IPS-15b (cell line): Measurements from ENCODE around the gene KDM2B.
A peak's percentile ranks its signal among the peaks of the same experiment; 100 is the strongest.

Source experiments
- H3K27me3 ChIP-seq: one replicate; pipeline ENCODE4 v1.6.1; 2013; ENCODE audit warnings: low read length; ENCODE audit not compliant: control insufficient read depth, insufficient read depth
- H3K36me3 ChIP-seq: one replicate; pipeline ENCODE4 v1.6.1; 2013; ENCODE audit warnings: low read length; ENCODE audit not compliant: control insufficient read depth, insufficient read depth
- H3K4me1 ChIP-seq: one replicate; pipeline ENCODE4 v1.6.1; 2013; ENCODE audit warnings: mild to moderate bottlenecking, low read length; ENCODE audit not compliant: control insufficient read depth, insufficient read depth
- H3K4me3 ChIP-seq: one replicate; pipeline ENCODE4 v1.5.1; 2013; ENCODE audit warnings: low read depth, low read length
- H3K9ac ChIP-seq: one replicate; pipeline ENCODE4 v1.6.1; 2013; ENCODE audit warnings: low read depth, mild to moderate bottlenecking, low read length
- H3K9me3 ChIP-seq: one replicate; pipeline ENCODE4 v1.6.1; 2013; ENCODE audit warnings: mild to moderate bottlenecking, low read length; ENCODE audit not compliant: control insufficient read depth, insufficient read depth

Gene KDM2B

GRCh38 chr12:121456551-121456950 is 124.3 kb downstream of the KDM2B start:
- H3K4me1 ChIP-seq: no peaks in the 10 kb centered on the region
- peaks cover 14% of the 10 kb centered on the region for H3K36me3 ChIP-seq
- H3K9ac ChIP-seq: no peak overlapping the region
- H3K4me3 ChIP-seq: no peak overlapping the region
- no peaks in the 10 kb centered on the region for H3K27me3 ChIP-seq
- H3K9me3 ChIP-seq: no peaks in the 10 kb centered on the region

- peaks cover 16% of the 10 kb centered on the region for H3K36me3 ChIP-seq
Measured at GRCh38 chr12:121455766-121456420, 124.9 kb downstream of the KDM2B start.

GRCh38 chr12:121454921-121455320 is 125.9 kb downstream of the KDM2B start:
- H3K4me1 ChIP-seq: no peaks in the 10 kb centered on the region
- no peak overlapping the region for H3K9ac ChIP-seq
- peaks cover 16% of the 10 kb centered on the region for H3K36me3 ChIP-seq
- no peak overlapping the region for H3K4me3 ChIP-seq
- no peaks in the 10 kb centered on the region for H3K9me3 ChIP-seq
- H3K27me3 ChIP-seq: no peaks in the 10 kb centered on the region

More at GRCh38 chr12:121455766-121456420, 124.9 kb downstream of the KDM2B start:
- Histone ChIP-seq H3K9me3 (no peaks in the 10 kb centered on the region), H3K4me1 (no peaks in the 10 kb centered on the region), H3K4me3 (no peak overlapping the region), H3K9ac (no peak overlapping the region), H3K27me3 (no peaks in the 10 kb centered on the region)

GRCh38 chr12:121453629-121454028 is 127.2 kb downstream of the KDM2B start:
- H3K4me1 ChIP-seq: no peaks in the 10 kb centered on the region
- peaks cover 23% of the 10 kb centered on the region for H3K36me3 ChIP-seq
- H3K9ac ChIP-seq: no peak overlapping the region
- H3K27me3 ChIP-seq: no peaks in the 10 kb centered on the region
- H3K4me3 ChIP-seq: no peak overlapping the region
- no peaks in the 10 kb centered on the region for H3K9me3 ChIP-seq

GRCh38 chr12:121452985-121453360 is 127.8 kb downstream of the KDM2B start:
- H3K9me3 ChIP-seq: no peaks in the 10 kb centered on the region

GRCh38 chr12:121452340-121452984 is 128.4 kb downstream of the KDM2B start:
- no peaks in the 10 kb centered on the region for H3K27me3 ChIP-seq
- H3K4me1 ChIP-seq: no peaks in the 10 kb centered on the region
- H3K9ac ChIP-seq: peak overlapping the region; percentile 12
- H3K9me3 ChIP-seq: no peaks in the 10 kb centered on the region
- H3K4me3 ChIP-seq: no peak overlapping the region
- H3K36me3 ChIP-seq: peaks cover 23% of the 10 kb centered on the region

More at GRCh38 chr12:121452985-121453360, 127.8 kb downstream of the KDM2B start:
- H3K36me3 ChIP-seq: peaks cover 23% of the 10 kb centered on the region
- H3K27me3 ChIP-seq: no peaks in the 10 kb centered on the region
- H3K4me1 ChIP-seq: no peaks in the 10 kb centered on the region
- H3K9ac ChIP-seq: no peak overlapping the region
- H3K4me3 ChIP-seq: no peak overlapping the region

GRCh38 chr12:121451961-121452339 is 128.9 kb downstream of the KDM2B start:
- Histone ChIP-seq H3K4me3 (no peak overlapping the region), H3K27me3 (no peaks in the 10 kb centered on the region), H3K36me3 (peaks cover 23% of the 10 kb centered on the region), H3K9ac (peak overlapping the region; percentile 12), H3K9me3 (no peaks in the 10 kb centered on the region), H3K4me1 (no peaks in the 10 kb centered on the region)

GRCh38 chr12:121448771-121449315 is 132.0 kb downstream of the KDM2B start:
- Histone ChIP-seq H3K36me3 (peaks cover 30% of the 10 kb centered on the region), H3K4me3 (no peak overlapping the region), H3K27me3 (no peaks in the 10 kb centered on the region), H3K4me1 (no peaks in the 10 kb centered on the region), H3K9me3 (no peaks in the 10 kb centered on the region), H3K9ac (no peak overlapping the region)

GRCh38 chr12:121446750-121447149 is 134.1 kb downstream of the KDM2B start:
- Histone ChIP-seq H3K9ac (no peak overlapping the region), H3K4me1 (no peaks in the 10 kb centered on the region), H3K36me3 (peaks cover 32% of the 10 kb centered on the region)

GRCh38 chr12:121444842-121445202 is 136.0 kb downstream of the KDM2B start:
- Histone ChIP-seq H3K27me3 (no peaks in the 10 kb centered on the region), H3K9ac (no peak overlapping the region), H3K9me3 (no peaks in the 10 kb centered on the region), H3K36me3 (peaks cover 48% of the 10 kb centered on the region), H3K4me1 (no peaks in the 10 kb centered on the region), H3K4me3 (no peak overlapping the region)

More at GRCh38 chr12:121446750-121447149, 134.1 kb downstream of the KDM2B start:
- H3K4me3 ChIP-seq: no peak overlapping the region
- H3K27me3 ChIP-seq: no peaks in the 10 kb centered on the region
- H3K9me3 ChIP-seq: no peaks in the 10 kb centered on the region

GRCh38 chr12:121443911-121444841 is 136.6 kb downstream of the KDM2B start:
- Histone ChIP-seq H3K27me3 (no peaks in the 10 kb centered on the region), H3K4me3 (no peak overlapping the region), H3K9ac (no peak overlapping the region), H3K4me1 (no peaks in the 10 kb centered on the region), H3K36me3 (peaks cover 52% of the 10 kb centered on the region), H3K9me3 (no peaks in the 10 kb centered on the region)
